MCF 10A (cell line): ENCODE measurements around the gene GPC5. TPM values are rescaled to one million over a fixed set of nuclear protein-coding genes. Genes with fewer than 3 reads are reported as not detected.
A peak's percentile ranks its signal among the peaks of the same experiment; 100 is the strongest.

Experiments
- BruUV-seq: library from RNA; stranded (reverse); fragments of 400-500 nt; replicated peaks from 2 replicates; lab custom pipeline; 2021; lab: Mats Ljungman, UMichigan
- CTCF ChIA-PET: fragments of 300-600 bp; sonication (Branson Sonifier 250); formaldehyde crosslinking; extraction: SDS; loops from one replicate; lab custom pipeline; 2021; ENCODE audit warnings: antibody characterized with exemption, inconsistent platforms; lab: Yijun Ruan, JAX
- POLR2A ChIA-PET: fragments of 300-600, 350-650 bp; sonication (Branson Sonifier 250); formaldehyde crosslinking; extraction: SDS; loops from one replicate; lab custom pipeline; 2020; ENCODE audit warnings: antibody characterized with exemption, inconsistent platforms; lab: Yijun Ruan, JAX
- DNase-seq: peaks from one replicate; pipeline ENCODE4 v3.0.0-alpha.2; 2018; ENCODE audit not compliant: unreplicated experiment
- H3K27ac Mint-ChIP-seq: one replicate; pipeline ENCODE4 v1.8.0; 2022; ENCODE audit warnings: mild to moderate bottlenecking, low read depth, mixed read lengths; ENCODE audit not compliant: unreplicated experiment
- H3K27me3 Mint-ChIP-seq: one replicate; pipeline ENCODE4 v1.8.0; 2022; ENCODE audit warnings: mixed read lengths; ENCODE audit not compliant: insufficient read depth, unreplicated experiment
- H3K36me3 Mint-ChIP-seq: one replicate; pipeline ENCODE4 v1.8.0; 2022; ENCODE audit warnings: mild to moderate bottlenecking, moderate library complexity, mixed read lengths; ENCODE audit not compliant: insufficient read depth, unreplicated experiment
- H3K4me1 Mint-ChIP-seq: one replicate; pipeline ENCODE4 v1.8.0; 2022; ENCODE audit warnings: mixed read lengths; ENCODE audit not compliant: insufficient read depth, unreplicated experiment
- H3K4me3 Mint-ChIP-seq: one replicate; pipeline ENCODE4 v1.8.0; 2022; ENCODE audit warnings: mild to moderate bottlenecking, moderate library complexity, mixed read lengths; ENCODE audit not compliant: unreplicated experiment
- H3K9me3 Mint-ChIP-seq: one replicate; pipeline ENCODE4 v1.8.0; 2022; ENCODE audit warnings: mixed read lengths; ENCODE audit not compliant: unreplicated experiment
- intact Hi-C: fragments of 100-400 bp; cut with micrococcal nuclease; formaldehyde crosslinking; loops from 2 replicates; pipeline ENCODE4 v1.14.1; 2022
- total RNA-seq: library from RNA; stranded (reverse); gene quantifications from 2 replicates; pipeline ENCODE4 v1.2.3, GENCODE V29; 2022
- TF ChIP-seq, protein P1 (sequence below): fragments of 200-600 bp; IDR thresholded peaks from one replicate; pipeline ENCODE4 v1.8.0; 2022; ENCODE audit warnings: antibody characterized with exemption, mild to moderate bottlenecking; ENCODE audit not compliant: unreplicated experiment

Gene GPC5
- total RNA-seq, 1 experiment from 2014 or later = not detected

- intact Hi-C loops = loop anchor here (10.0 kb wide), 1 partner anchor 258 kb away; no protein-coding TSS in a partner anchor
- H3K27me3 Mint-ChIP-seq = peaks cover 91% of the 10 kb centered on the region
- POLR2A ChIA-PET = no interaction called here
- no peak overlapping the region for H3K4me3 Mint-ChIP-seq
- no peak overlapping the region for H3K27ac Mint-ChIP-seq
- H3K36me3 Mint-ChIP-seq = peaks cover 6% of the 10 kb centered on the region
- no TSS peak for BruUV-seq
- TF ChIP-seq, protein P1, sequence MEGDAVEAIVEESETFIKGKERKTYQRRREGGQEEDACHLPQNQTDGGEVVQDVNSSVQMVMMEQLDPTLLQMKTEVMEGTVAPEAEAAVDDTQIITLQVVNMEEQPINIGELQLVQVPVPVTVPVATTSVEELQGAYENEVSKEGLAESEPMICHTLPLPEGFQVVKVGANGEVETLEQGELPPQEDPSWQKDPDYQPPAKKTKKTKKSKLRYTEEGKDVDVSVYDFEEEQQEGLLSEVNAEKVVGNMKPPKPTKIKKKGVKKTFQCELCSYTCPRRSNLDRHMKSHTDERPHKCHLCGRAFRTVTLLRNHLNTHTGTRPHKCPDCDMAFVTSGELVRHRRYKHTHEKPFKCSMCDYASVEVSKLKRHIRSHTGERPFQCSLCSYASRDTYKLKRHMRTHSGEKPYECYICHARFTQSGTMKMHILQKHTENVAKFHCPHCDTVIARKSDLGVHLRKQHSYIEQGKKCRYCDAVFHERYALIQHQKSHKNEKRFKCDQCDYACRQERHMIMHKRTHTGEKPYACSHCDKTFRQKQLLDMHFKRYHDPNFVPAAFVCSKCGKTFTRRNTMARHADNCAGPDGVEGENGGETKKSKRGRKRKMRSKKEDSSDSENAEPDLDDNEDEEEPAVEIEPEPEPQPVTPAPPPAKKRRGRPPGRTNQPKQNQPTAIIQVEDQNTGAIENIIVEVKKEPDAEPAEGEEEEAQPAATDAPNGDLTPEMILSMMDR = no peak
- CTCF ChIA-PET = interaction anchor here (0.6 to 1.8 kb wide), 3 partner anchors 18 to 370 kb away, joined by 3 to 9 read pairs (median 4); no protein-coding TSS in a partner anchor
- no peaks in the 10 kb centered on the region for H3K9me3 Mint-ChIP-seq
- no peak for DNase-seq
- no peaks in the 10 kb centered on the region for H3K4me1 Mint-ChIP-seq
Measured at GRCh38 chr13:91816263-91816807, 417.9 kb downstream of the GPC5 start.

DNA sequence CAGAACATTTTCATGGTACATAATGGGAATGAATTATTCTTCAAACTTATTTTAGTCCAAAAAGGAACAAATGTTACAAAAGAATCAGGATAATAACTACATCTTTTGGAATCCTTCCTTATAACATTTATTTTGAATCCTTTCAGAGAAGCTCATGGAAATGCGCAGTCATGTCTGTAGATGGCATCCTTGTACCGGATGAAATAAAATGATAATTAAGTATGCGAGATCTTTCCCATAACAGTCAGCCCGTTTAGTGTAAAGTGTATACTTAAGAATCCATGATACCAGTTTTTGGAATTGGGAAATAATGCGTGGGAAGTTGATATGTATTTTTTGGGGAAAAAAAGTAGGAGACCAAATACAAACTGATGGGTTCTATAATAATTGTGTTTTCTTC is 418.8 kb downstream of the GPC5 start:
- intact Hi-C loops = loop anchor here (10.0 kb wide), 1 partner anchor 258 kb away; no protein-coding TSS in a partner anchor
- CTCF ChIA-PET = interaction anchor here (0.6 to 1.8 kb wide), 5 partner anchors 129 to 1106 kb away, joined by 3 to 9 read pairs (median 4); no protein-coding TSS in a partner anchor
- Mint-ChIP-seq H3K27ac (no peak overlapping the region), H3K27me3 (peaks cover 91% of the 10 kb centered on the region), H3K4me1 (no peaks in the 10 kb centered on the region), H3K9me3 (no peaks in the 10 kb centered on the region), H3K36me3 (peaks cover 6% of the 10 kb centered on the region), H3K4me3 (no peak overlapping the region)
- DNase-seq = peak; percentile 26
- BruUV-seq = no TSS peak
- POLR2A ChIA-PET = no interaction called here
- TF ChIP-seq, protein P1 = peak; percentile 33

- ChIA-PET CTCF (no interaction called here), POLR2A (no interaction called here)
- Mint-ChIP-seq H3K4me3 (no peak overlapping the region), H3K27ac (no peak overlapping the region), H3K4me1 (no peaks in the 10 kb centered on the region), H3K9me3 (no peaks in the 10 kb centered on the region), H3K27me3 (peaks cover 75% of the 10 kb centered on the region), H3K36me3 (no peaks in the 10 kb centered on the region)
- no TSS peak for BruUV-seq
- intact Hi-C loops = no loop called here
- no peak for DNase-seq
- TF ChIP-seq, protein P1 = no peak
Measured at GRCh38 chr13:91824416-91824815, 426.0 kb downstream of the GPC5 start.

DNA sequence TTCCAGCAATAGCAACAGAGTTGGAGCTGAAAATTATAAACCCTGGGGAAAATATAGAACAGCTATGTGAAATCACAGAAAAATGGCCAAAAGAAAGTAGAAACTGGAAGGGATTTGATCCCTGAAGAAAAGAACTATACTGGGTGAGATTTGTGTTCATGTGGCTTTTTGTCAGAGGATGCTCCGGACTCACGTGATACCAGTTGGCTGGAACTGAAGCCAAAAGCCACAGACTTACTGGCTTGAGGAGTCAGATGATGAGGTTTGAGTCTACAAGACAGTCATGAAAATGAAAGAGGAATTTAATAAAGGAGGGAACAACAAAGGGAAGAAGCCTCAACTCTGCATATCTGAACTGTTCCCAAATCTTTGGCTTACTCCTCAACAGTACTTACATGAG is 427.1 kb downstream of the GPC5 start:
- Mint-ChIP-seq H3K27me3 (peaks cover 64% of the 10 kb centered on the region), H3K4me1 (no peaks in the 10 kb centered on the region), H3K36me3 (no peaks in the 10 kb centered on the region), H3K27ac (no peak overlapping the region), H3K9me3 (no peaks in the 10 kb centered on the region), H3K4me3 (no peak overlapping the region)
- TF ChIP-seq, protein P1 = no peak
- DNase-seq = no peak
- intact Hi-C loops = no loop called here
- no TSS peak for BruUV-seq
- CTCF ChIA-PET = interaction anchor here (0.5 kb wide), 1 partner anchor 16 kb away, joined by 6 read pairs; no protein-coding TSS in a partner anchor
- POLR2A ChIA-PET = no interaction called here
